Left lung (tissue), 10 donors: Measurements from ENCODE around the gene SCUBE2. TPM values are rescaled to one million over a fixed set of nuclear protein-coding genes. Genes with fewer than 3 reads are reported as not detected.

Experiments
- ATAC-seq: fragments of 200-7000 bp; cut with Tn5 transposase; one replicate; pipeline ENCODE4 v1.9.1; 2020; ENCODE audit warnings: moderate library complexity
- DNase-seq, 4 donors: peaks; one replicate each; pipeline ENCODE4 v3.0.0-alpha.2; 2013 to 2020
- H3K27ac ChIP-seq, 2 donors: fragments of 200-600 bp; sonication (generic) in 1 of 2; one replicate each; pipeline versions ENCODE4 v1.5.0 to v1.8.0; 2020 to 2021
- H3K27me3 ChIP-seq, 2 donors: fragments of 200-600 bp; sonication (generic) in 1 of 2; one replicate each; pipeline versions ENCODE4 v1.5.0 to v1.8.0; 2020 to 2021
- H3K36me3 ChIP-seq, 2 donors: fragments of 200-600 bp; sonication (generic) in 1 of 2; one replicate each; pipeline versions ENCODE4 v1.5.0 to v1.8.0; 2020 to 2021
- H3K4me1 ChIP-seq, 2 donors: fragments of 200-600 bp; one replicate each; pipeline ENCODE4 v1.8.0; 2021
- H3K4me3 ChIP-seq, 2 donors: fragments of 200-600 bp; sonication (generic) in 1 of 2; one replicate each; pipeline versions ENCODE4 v1.5.0 to v1.8.0; 2020 to 2021; ENCODE audit warnings: mild to moderate bottlenecking in 1 of 2
- H3K9me3 ChIP-seq, 2 donors: fragments of 200-600 bp; sonication (generic) in 1 of 2; one replicate each; pipeline versions ENCODE4 v1.5.0 to v1.8.0; 2020 to 2021
- CTCF ChIP-seq, 2 donors: fragments of 200-600 bp; sonication (generic) in 1 of 2; IDR thresholded peaks; one replicate each; pipeline versions ENCODE4 v1.5.0 to v1.8.0; 2021; ENCODE audit warnings: antibody characterized with exemption in 2 of 2
- intact Hi-C, 2 donors: fragments of 100-400 bp; cut with DNase I; formaldehyde crosslinking; loops; one replicate each; pipeline versions ENCODE4 v1.11.2 to v1.14.2; 2022
- polyA plus RNA-seq, 6 donors: library from polyadenylated mRNA; unstranded; fragments of 120-200 nt; gene quantifications; one replicate each; pipeline ENCODE4 v1.2.1, GENCODE V29; 2013; ENCODE audit not compliant: insufficient read length in 6 of 6
- total RNA-seq, 2 donors: library from RNA; stranded (reverse); fragmentation: NEBNext Ultra II Directional; extraction: Animal tissue kit (Norgen Biotek cat#: 25700); gene quantifications; one replicate each; pipeline ENCODE4 v1.2.1, GENCODE V29; 2021
- donor health status: DM: no; HTN: yes; CAD: no.
- donor health status: DM: no; HTN: no; CAD: no.

SCUBE2 gene
- total and polyA plus RNA-seq, 8 donors = 2.7 to 55.9 (median 36.0) TPM

GRCh38 chr11:9060700-9061111, 30.7 kb downstream of the SCUBE2 start:
- DNase-seq (no peak), ATAC-seq (peak; percentile 49)
- no peaks in the 10 kb centered on the region for H3K9me3 ChIP-seq
- no peak overlapping the region for H3K4me3 ChIP-seq
- intact Hi-C loops = no loop called here
- no peaks in the 10 kb centered on the region for H3K4me1 ChIP-seq
- no peaks in the 10 kb centered on the region for H3K27me3 ChIP-seq
- H3K27ac ChIP-seq = no peak overlapping the region
- H3K36me3 ChIP-seq = no peaks in the 10 kb centered on the region
- no peak for TF ChIP-seq CTCF (IDR thresholded peaks at IDR 0.05)

DNA sequence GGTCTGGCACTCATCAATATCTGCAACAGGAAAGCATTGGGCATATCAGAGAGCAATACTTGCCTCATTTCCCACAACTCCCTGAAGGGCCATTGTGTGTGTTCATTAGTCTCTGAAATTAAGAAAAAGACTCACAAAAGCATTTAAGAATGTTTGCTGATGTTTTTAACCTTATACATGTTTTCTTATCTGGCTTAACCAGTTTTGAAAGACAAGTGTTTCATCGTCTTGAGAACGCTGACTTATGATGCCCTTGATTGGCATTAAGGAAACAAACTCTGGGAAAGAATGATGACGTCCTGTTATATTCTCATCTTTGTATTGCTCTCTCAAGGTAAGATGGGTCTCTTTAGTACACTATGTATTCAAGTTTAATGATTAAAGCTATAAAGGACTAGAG, 32.0 kb downstream of the SCUBE2 start:
- ATAC-seq = no peak
- Histone ChIP-seq H3K4me1 (no peaks in the 10 kb centered on the region), H3K9me3 (no peaks in the 10 kb centered on the region), H3K36me3 (no peaks in the 10 kb centered on the region), H3K27ac (no peak overlapping the region), H3K27me3 (no peaks in the 10 kb centered on the region), H3K4me3 (no peak overlapping the region)
- intact Hi-C loops = no loop called here
- TF ChIP-seq CTCF (IDR thresholded peaks at IDR 0.05) = no peak
- no peak for DNase-seq

DNA sequence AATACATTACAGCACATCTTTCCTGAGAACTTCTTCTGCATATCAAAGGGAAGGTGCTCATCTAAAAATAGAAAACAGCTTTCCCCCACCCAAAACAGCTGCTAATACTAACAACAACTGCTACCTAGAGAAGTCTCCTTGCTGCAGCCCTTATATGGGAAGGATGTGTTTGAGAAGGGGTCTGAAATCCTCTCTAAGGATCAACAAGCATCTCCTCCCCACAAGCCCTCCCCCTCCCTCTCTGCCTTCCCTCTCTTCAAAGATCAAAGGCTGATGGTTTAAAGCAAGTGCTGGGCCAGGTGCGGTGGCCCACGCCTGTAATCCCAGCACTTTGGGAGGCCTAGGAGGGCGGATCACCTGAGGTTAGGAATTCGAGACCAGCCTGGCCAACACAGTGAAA, 33.5 kb downstream of the SCUBE2 start:
- no peaks in the 10 kb centered on the region for H3K4me1 ChIP-seq
- intact Hi-C loops = no loop called here
- H3K36me3 ChIP-seq = no peaks in the 10 kb centered on the region
- H3K4me3 ChIP-seq = no peak overlapping the region
- ATAC-seq (no peak), DNase-seq (no peak)
- H3K9me3 ChIP-seq = no peaks in the 10 kb centered on the region
- H3K27me3 ChIP-seq = no peaks in the 10 kb centered on the region
- H3K27ac ChIP-seq = no peak overlapping the region
- TF ChIP-seq CTCF (IDR thresholded peaks at IDR 0.05) = no peak

DNA sequence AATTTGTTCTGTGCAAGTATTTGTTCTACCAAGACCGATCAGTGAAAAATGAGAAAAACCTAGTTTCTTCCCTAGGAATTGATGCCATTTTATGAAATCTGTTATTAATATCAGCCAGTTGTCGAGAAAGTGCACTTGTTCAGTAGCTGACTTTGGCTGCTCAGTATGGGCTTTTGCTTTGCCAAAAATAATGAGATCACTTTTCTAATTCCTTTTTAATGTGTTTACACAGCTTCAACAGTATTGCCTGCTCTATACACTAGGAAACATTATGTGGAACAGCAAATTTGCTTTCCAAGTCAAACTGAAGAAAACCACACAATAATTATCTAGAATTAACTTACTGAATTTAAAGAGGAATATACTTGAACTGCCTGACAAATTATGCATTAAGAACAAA, 34.4 kb downstream of the SCUBE2 start:
- no peaks in the 10 kb centered on the region for H3K9me3 ChIP-seq
- H3K27ac ChIP-seq = no peak overlapping the region
- DNase-seq (peak in 2 of 4 donors; percentile 74 to 83), ATAC-seq (peak; percentile 58)
- no peaks in the 10 kb centered on the region for H3K36me3 ChIP-seq
- H3K4me1 ChIP-seq = no peaks in the 10 kb centered on the region
- TF ChIP-seq CTCF (IDR thresholded peaks at IDR 0.05) = no peak
- no peak overlapping the region for H3K4me3 ChIP-seq
- H3K27me3 ChIP-seq = no peaks in the 10 kb centered on the region
- intact Hi-C loops = no loop called here

DNA sequence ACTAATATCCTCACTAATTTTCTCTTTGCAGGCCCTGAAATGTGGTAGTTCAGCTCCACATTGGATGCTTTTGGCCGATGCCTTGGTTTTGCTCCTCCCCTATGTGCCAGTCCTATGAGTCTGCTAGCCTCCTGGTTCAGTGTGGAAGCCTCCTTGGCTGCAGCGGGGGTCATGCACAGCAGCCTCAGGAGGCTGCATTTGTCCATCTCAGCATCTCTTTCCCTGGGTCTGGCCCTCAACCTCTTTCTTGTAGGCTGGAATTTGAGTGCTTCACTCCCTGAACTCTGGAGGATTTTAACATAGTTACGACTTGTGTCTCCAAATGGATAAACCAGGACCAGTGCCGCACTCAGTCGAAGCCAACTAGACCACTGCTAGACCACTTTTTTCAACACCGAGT, 34.9 kb downstream of the SCUBE2 start:
- Histone ChIP-seq H3K4me3 (no peak overlapping the region), H3K27ac (no peak overlapping the region), H3K27me3 (no peaks in the 10 kb centered on the region), H3K36me3 (no peaks in the 10 kb centered on the region), H3K9me3 (no peaks in the 10 kb centered on the region), H3K4me1 (no peaks in the 10 kb centered on the region)
- intact Hi-C loops = no loop called here
- ATAC-seq (no peak), DNase-seq (no peak)
- no peak for TF ChIP-seq CTCF (IDR thresholded peaks at IDR 0.05)
